GM12878 (cell line): ENCODE data around the gene KLHDC10. TPM values are rescaled to one million over a fixed set of nuclear protein-coding genes. Genes with fewer than 3 reads are reported as not detected.

Experiments used
- ATAC-seq: fragments of 200-7000 bp; cut with Tn5 transposase; 3 replicates; pipeline ENCODE4 v1.9.1; 2020; ENCODE audit warnings: mild to moderate bottlenecking, moderate library complexity
- BruUV-seq: library from RNA; stranded (reverse); fragments of 400-500 nt; replicated peaks from 2 replicates; lab custom pipeline; 2021; lab: Mats Ljungman, UMichigan
- CTCF ChIA-PET: fragments of 300-600 bp; sonication (Branson Sonifier 250); formaldehyde crosslinking; extraction: SDS; loops from one replicate; lab custom pipeline; 2021; ENCODE audit warnings: inconsistent platforms; lab: Yijun Ruan, JAX
- POLR2A ChIA-PET: fragments of 350-600 bp; formaldehyde crosslinking; extraction: SDS; loops from one replicate; lab custom pipeline; 2021; ENCODE audit warnings: inconsistent platforms; lab: Charles Lee
- RAD21 ChIA-PET: fragments of 300-600 bp; sonication (Branson Sonifier 250); formaldehyde crosslinking; loops from one replicate; lab custom pipeline; 2023; ENCODE audit warnings: antibody characterized with exemption; ENCODE audit not compliant: unreplicated experiment; lab: Charles Lee
- SMC1A ChIA-PET: fragments of 300-600 bp; sonication (Branson Sonifier 250); formaldehyde crosslinking; loops from one replicate; lab custom pipeline; 2023; ENCODE audit not compliant: unreplicated experiment, uncharacterized antibody; lab: Charles Lee
- DNase-seq: peaks from one replicate; pipeline ENCODE4 v3.0.0-alpha.2; 2011; ENCODE audit warnings: low read depth, low spot score
- FAIRE-seq: peaks from 3 replicates; lab custom pipeline; 2011; peaks lifted over from hg19 to GRCh38; lab: Jason Lieb, UNC
- H2AFZ ChIP-seq: 2 replicates; pipeline ENCODE4 v1.6.0; 2011; ENCODE audit warnings: low read depth, low read length, control low read depth; ENCODE audit not compliant: control insufficient read depth
- H3K27ac ChIP-seq: 2 replicates; pipeline ENCODE4 v1.5.1; 2011; ENCODE audit warnings: control low read depth; ENCODE audit not compliant: control insufficient read depth, insufficient read depth
- H3K27me3 ChIP-seq, 2 experiments: replicated peaks in 1 of 2; 2 replicates each; pipeline versions ENCODE4 v1.6.0 to v1.6.1; 2011; ENCODE audit warnings: low read length in 1 of 2; ENCODE audit not compliant: control insufficient read depth in 2 of 2, insufficient read depth in 2 of 2
- H3K36me3 ChIP-seq, 2 experiments: 2 replicates each; pipeline ENCODE4 v1.5.1; 2011; ENCODE audit warnings: low read length in 1 of 2; ENCODE audit not compliant: control insufficient read depth in 2 of 2, insufficient read depth in 2 of 2
- H3K4me1 ChIP-seq: 2 replicates; pipeline ENCODE4 v1.6.1; 2011; ENCODE audit warnings: mild to moderate bottlenecking, low read length, moderate library complexity, mixed read lengths; ENCODE audit not compliant: control insufficient read depth, insufficient read depth
- H3K4me2 ChIP-seq: 2 replicates; pipeline ENCODE4 v1.6.0; 2011; ENCODE audit warnings: control low read depth; ENCODE audit not compliant: control insufficient read depth, insufficient read depth
- H3K4me3 ChIP-seq: fragments of 200-600 bp; sonication (generic); 2 replicates; pipeline ENCODE4 v1.5.1; 2016
- H3K79me2 ChIP-seq: 2 replicates; pipeline ENCODE4 v1.6.0; 2011; ENCODE audit warnings: low read length; ENCODE audit not compliant: control insufficient read depth, insufficient read depth
- H3K9ac ChIP-seq: 2 replicates; pipeline ENCODE4 v1.8.0; 2011; ENCODE audit warnings: low read length, control low read depth, mixed read lengths; ENCODE audit not compliant: control insufficient read depth, insufficient read depth
- H3K9me3 ChIP-seq: replicated peaks from 3 replicates; pipeline ENCODE4 v1.5.1; 2011; ENCODE audit warnings: mild to moderate bottlenecking, low read length; ENCODE audit not compliant: control insufficient read depth, insufficient read depth
- H4K20me1 ChIP-seq: 2 replicates; pipeline ENCODE4 v1.6.0; 2011; ENCODE audit not compliant: control insufficient read depth, insufficient read depth
- BMI1 ChIP-seq: fragments of 450-650 bp; IDR thresholded peaks from 2 replicates; pipeline ENCODE4 v1.6.1; 2016; ENCODE audit warnings: mild to moderate bottlenecking, moderate library complexity, borderline replicate concordance
- CTCF ChIP-seq, 3 experiments: IDR thresholded peaks in 2 of 3; conservative IDR thresholded peaks in 1 of 3; 2 replicates each; pipeline ENCODE4 v1.5.1; 2011; ENCODE audit warnings: low read depth in 3 of 3, low read length in 3 of 3, mild to moderate bottlenecking in 3 of 3, control low read depth in 2 of 3, moderate library complexity in 2 of 3, inconsistent platforms in 1 of 3, mixed read lengths in 1 of 3; ENCODE audit not compliant: control insufficient read depth in 2 of 3, insufficient read depth in 1 of 3; ENCODE audit errors: extremely low read depth in 1 of 3
- ETV6 ChIP-seq, 2 experiments: fragments of 450-650 bp in 1 of 2; IDR thresholded peaks in 1 of 2; conservative IDR thresholded peaks in 1 of 2; 2 replicates each; pipeline ENCODE4 v1.6.1; 2014; ENCODE audit warnings: antibody characterized with exemption in 1 of 2, borderline replicate concordance in 1 of 2, low read depth in 1 of 2, mild to moderate bottlenecking in 1 of 2, moderate library complexity in 1 of 2
- FOXK2 ChIP-seq: fragments of 450-650 bp; IDR thresholded peaks from 2 replicates; pipeline ENCODE4 v1.6.1; 2017; ENCODE audit warnings: mild to moderate bottlenecking, moderate library complexity
- IRF4 ChIP-seq: IDR thresholded peaks from 2 replicates; pipeline ENCODE4 v1.6.1; 2011; ENCODE audit warnings: low read depth, low read length
- MYB ChIP-seq: fragments of 150-350 bp; IDR thresholded peaks from 2 replicates; pipeline ENCODE4 v1.6.1; 2014; ENCODE audit warnings: mild to moderate bottlenecking, low read depth, low read length, borderline replicate concordance
- PML ChIP-seq: IDR thresholded peaks from 2 replicates; pipeline ENCODE4 v1.6.1; 2012; ENCODE audit warnings: low read length, inconsistent platforms
- POLR2AphosphoS5 ChIP-seq: IDR thresholded peaks from 2 replicates; pipeline ENCODE4 v1.6.1; 2011; ENCODE audit warnings: mild to moderate bottlenecking, low read length, inconsistent platforms
- RCOR1 ChIP-seq: conservative IDR thresholded peaks from 2 replicates; pipeline ENCODE4 v1.6.1; 2012; ENCODE audit warnings: low read depth, low read length, improper control_type of control experiment
- SRF ChIP-seq, 2 experiments: IDR thresholded peaks; 2 replicates each; pipeline ENCODE4 v1.6.1; 2011; ENCODE audit warnings: low read depth in 2 of 2, low read length in 2 of 2, mild to moderate bottlenecking in 1 of 2, moderate library complexity in 1 of 2
- WGBS: methylation state at CpG from one replicate; pipeline ENCODE4 v1.1.6; 2016; ENCODE audit warnings: low lambda C conversion rate; ENCODE audit not compliant: insufficient replicate concordance, insufficient coverage; ENCODE audit errors: missing lambda C conversion rate; 5-methylcytosine and 5-hydroxymethylcytosine counted together
- in situ Hi-C: fragments of 300-500 bp; cut with MboI; formaldehyde crosslinking; loops from 9 replicates; pipeline ENCODE4 v1.14.3; 2018; ENCODE audit warnings: mixed read lengths
- intact Hi-C: fragments of 100-400 bp; cut with micrococcal nuclease; formaldehyde crosslinking; loops from one replicate; pipeline ENCODE4 v1.14.2; 2022; ENCODE audit not compliant: unreplicated experiment
- polyA plus RNA-seq, 11 experiments: library from polyadenylated mRNA; depleted of rRNA in 4 of 11; unstranded in 6 of 11; stranded (reverse) in 5 of 11; fragments of >200 nt; fragmentation: Nextera tagmentation in 4 of 11; fragmentation: Illumina TruSeq in 1 of 11; extraction: Ambion mirVana in 4 of 11; extraction: Trizol in 1 of 11; gene quantifications; 1 replicate in 1 of 11; 2 replicates in 10 of 11; pipeline versions ENCODE4 v1.2.1 to v1.2.3, GENCODE V29; 2011 to 2016; ENCODE audit warnings: inconsistent platforms in 2 of 11, missing spikeins in 2 of 11, low read depth in 1 of 11
- total RNA-seq, 4 experiments: library from RNA; depleted of rRNA in 3 of 4; stranded (reverse); fragments of >200 nt in 3 of 4; fragmentation: Illumina TruSeq in 1 of 4; extraction: Trizol in 1 of 4; gene quantifications; 2 replicates each; pipeline versions ENCODE4 v1.2.1 to v1.2.3, GENCODE V29; 2013 to 2021

The KLHDC10 gene
- total and polyA plus RNA-seq, 10 of the 15 experiments (the other 5 are each of a cell fraction or from before 2014, with no cell fraction given), result 2.9 to 20.6 (median 9.4) TPM

GRCh38 chr7:130032698-130033097 is 37.6 kb upstream of the KLHDC10 start:
- in situ Hi-C loops (no loop called here), intact Hi-C loops (no loop called here)
- Histone ChIP-seq H3K9me3 (no peaks in the 10 kb centered on the region), H2AFZ (no peak overlapping the region), H4K20me1 (no peaks in the 10 kb centered on the region), H3K27ac (no peak overlapping the region), H3K4me1 (no peaks in the 10 kb centered on the region), H3K27me3 (no peaks in the 10 kb centered on the region), H3K79me2 (no peaks in the 10 kb centered on the region), H3K9ac (no peak overlapping the region), H3K36me3 (peaks cover 0 to 3% of the 10 kb centered on the region in 2 experiments; a peak in 2 of 4 replicates), H3K4me2 (no peak overlapping the region), H3K4me3 (no peak overlapping the region)
- TF ChIP-seq MYB (no peak), PML (no peak), RCOR1 (no peak), ETV6 (conservative IDR thresholded peaks at IDR 0.05 in 1 of 2, IDR thresholded peaks at IDR 0.05 in 1 of 2; ENCODE audit: borderline replicate concordance in 1 of 2, low read depth in 1 of 2) (no peak), FOXK2 (no peak), SRF (IDR thresholded peaks at IDR 0.05; ENCODE audit: low read depth in 2 of 2, low read length in 2 of 2) (no peak), CTCF (IDR thresholded peaks at IDR 0.05 in 2 of 3, conservative IDR thresholded peaks at IDR 0.05 in 1 of 3; ENCODE audit: control insufficient read depth in 2 of 3, extremely low read depth in 1 of 3, insufficient read depth in 1 of 3, low read depth in 3 of 3, low read length in 3 of 3) (no peak), BMI1 (no peak), IRF4 (no peak), POLR2AphosphoS5 (no peak)
- no TSS peak for BruUV-seq
- SMC1A ChIA-PET, result no interaction called here
- ATAC-seq (no peak), DNase-seq (no peak), FAIRE-seq (no peak)
- POLR2A ChIA-PET, result interaction anchor here (0.6 kb wide), 1 partner anchor 497 kb away, joined by 3 read pairs; no protein-coding TSS in a partner anchor
- CTCF ChIA-PET, result interaction anchor here (0.6 to 0.7 kb wide), 2 partner anchors 30 to 896 kb away, joined by 3 read pairs; no protein-coding TSS in a partner anchor
- WGBS, result 96% methylated on average over 1 of the region's 1 CpG
- RAD21 ChIA-PET, result no interaction called here
